Kidney (tissue), 11 donors: Measurements from ENCODE around the gene EIF3CL. TPM values are rescaled to one million over a fixed set of nuclear protein-coding genes. Genes with fewer than 3 reads are reported as not detected.
"Not testable (repeated sequence)": the region's sequence is repeated elsewhere in the genome, so short reads cannot be mapped to it uniquely, and the experiment has no call there.

Experiments
- DNase-seq, 5 donors: peaks; one replicate each; pipeline ENCODE4 v3.0.0-alpha.2; 2013 to 2020
- FAIRE-seq: peaks from 2 replicates; lab custom pipeline; 2012; peaks lifted over from hg19 to GRCh38; lab: Jason Lieb, UNC
- H3K27ac ChIP-seq, 2 donors: one replicate each; pipeline ENCODE4 v1.7.0; 2013; ENCODE audit warnings: low read depth in 2 of 2, low read length in 2 of 2, inconsistent platforms in 1 of 2
- H3K27me3 ChIP-seq: one replicate; pipeline ENCODE4 v1.7.1; 2013; ENCODE audit warnings: low read length, inconsistent platforms; ENCODE audit not compliant: control insufficient read depth, insufficient read depth
- H3K36me3 ChIP-seq, 3 donors: one replicate each; pipeline versions ENCODE4 v1.7.0 to v1.7.1; 2013; ENCODE audit warnings: low read length in 3 of 3, control low read depth in 1 of 3, inconsistent platforms in 1 of 3; ENCODE audit not compliant: insufficient read depth in 3 of 3, control insufficient read depth in 2 of 3
- H3K4me1 ChIP-seq, 3 donors: one replicate each; pipeline versions ENCODE4 v1.7.0 to v1.7.1; 2013; ENCODE audit warnings: low read length in 3 of 3, inconsistent platforms in 1 of 3, low read depth in 1 of 3; ENCODE audit not compliant: control insufficient read depth in 2 of 3, insufficient read depth in 2 of 3
- H3K4me3 ChIP-seq, 3 donors: one replicate each; pipeline versions ENCODE4 v1.7.0 to v1.8.1; 2013; ENCODE audit warnings: low read length in 3 of 3, control low read depth in 1 of 3, inconsistent platforms in 1 of 3
- H3K9ac ChIP-seq, 3 donors: one replicate each; pipeline versions ENCODE4 v1.7.0 to v1.7.1; 2013; ENCODE audit warnings: low read length in 3 of 3, control low read depth in 1 of 3, inconsistent platforms in 1 of 3
- H3K9me3 ChIP-seq, 3 donors: one replicate each; pipeline versions ENCODE4 v1.7.0 to v1.7.1; 2013; ENCODE audit warnings: low read length in 3 of 3, control low read depth in 1 of 3, inconsistent platforms in 1 of 3; ENCODE audit not compliant: control insufficient read depth in 2 of 3, insufficient read depth in 1 of 3
- intact Hi-C: fragments of 100-400 bp; cut with DNase I; formaldehyde crosslinking; loops from one replicate; pipeline ENCODE4 v1.11.1; 2022
- microRNA-seq: library from miRNA; unstranded; fragments of <30 nt; microRNA quantifications from one replicate; pipeline ENCODE4 v1.2.0, GENCODE V29; 2020
- polyA plus RNA-seq: library from polyadenylated mRNA; stranded (reverse); fragments of 350-450 nt; fragmentation: Illumina TruSeq; extraction: RNeasy Lipid Tissue Mini Kit (QIAGEN cat#74804); gene quantifications from one replicate; pipeline ENCODE4 v1.2.3, GENCODE V29; 2014; ENCODE audit warnings: low read depth, low replicate concordance; ENCODE audit not compliant: insufficient read depth
- total RNA-seq: library from RNA; stranded (reverse); fragmentation: NEBNext Ultra II Directional; extraction: Animal tissue kit (Norgen Biotek cat#: 25700); gene quantifications from one replicate; pipeline ENCODE4 v1.2.1, GENCODE V29; 2021
- donor health status: control.
- donor health status: control.
- donor health status: DM: yes; HTN: yes; CAD: no.
- donor health status: Normal renal cell carcinoma (clear cell type).

Gene EIF3CL
- total and polyA plus RNA-seq, 2 donors from 2014 or later, result 26.7 to 61.0 TPM

DNA sequence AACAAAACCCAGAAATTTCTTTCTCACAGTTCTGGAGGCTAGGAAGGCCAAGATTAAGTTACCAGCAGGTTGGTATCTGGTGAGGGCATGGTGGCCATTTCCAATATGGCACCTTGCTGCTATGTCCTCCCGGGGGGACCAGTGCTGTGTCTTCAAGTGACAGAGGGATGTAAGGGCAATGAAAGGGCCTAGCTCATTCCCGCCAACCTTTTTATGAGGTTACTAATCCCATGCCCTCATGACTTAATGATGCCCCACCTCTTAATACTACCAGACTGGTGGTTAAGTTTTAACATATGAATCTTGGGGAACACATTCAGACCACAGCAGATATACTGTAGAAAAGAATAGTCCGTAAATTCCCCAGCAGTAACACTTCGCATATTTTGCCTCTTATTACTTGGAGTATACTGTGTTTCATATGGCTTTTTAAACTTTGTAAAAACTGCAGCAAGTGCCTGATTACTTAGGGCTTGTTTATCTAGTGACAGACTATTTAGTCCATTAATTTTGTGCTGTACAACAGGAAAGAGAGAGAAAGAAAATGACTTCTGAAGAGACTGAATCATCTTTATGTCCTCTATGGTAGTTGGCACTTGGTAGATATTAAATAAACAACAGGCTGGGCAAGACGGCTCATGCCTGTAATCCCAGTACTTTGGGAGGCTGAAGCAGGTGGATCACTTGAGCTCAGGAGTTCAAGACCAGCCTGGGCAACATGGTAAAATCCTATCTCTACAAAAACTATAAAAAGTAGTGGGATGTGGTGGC is 66.5 kb downstream of the EIF3CL start:
- H3K9ac ChIP-seq, H3K27ac ChIP-seq, H3K27me3 ChIP-seq, H3K4me3 ChIP-seq, H3K9me3 ChIP-seq, DNase-seq, H3K36me3 ChIP-seq, FAIRE-seq, H3K4me1 ChIP-seq, intact Hi-C loops: not testable (repeated sequence)

DNA sequence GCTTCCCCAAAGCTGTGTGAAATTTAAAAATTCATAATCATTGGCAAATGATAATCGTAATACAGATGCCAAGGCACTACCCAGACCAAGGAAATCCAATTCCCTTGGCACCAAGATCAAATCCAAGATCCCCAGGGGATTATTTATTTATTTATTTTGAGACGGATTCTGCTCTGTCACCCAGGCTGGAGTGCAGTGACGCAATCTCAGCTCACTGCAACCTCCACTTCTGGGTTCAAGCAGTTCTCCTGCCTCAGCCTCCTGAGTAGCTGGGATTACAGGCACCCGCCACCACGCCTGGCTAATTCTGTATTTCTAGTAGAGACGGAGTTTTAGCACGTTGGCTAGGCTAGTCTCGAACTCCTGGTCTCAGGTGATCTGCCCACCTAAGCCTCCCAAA is 68.0 kb downstream of the EIF3CL start:
- H3K9me3 ChIP-seq, intact Hi-C loops, H3K4me1 ChIP-seq, H3K36me3 ChIP-seq, H3K27ac ChIP-seq, H3K27me3 ChIP-seq, DNase-seq, FAIRE-seq, H3K9ac ChIP-seq, H3K4me3 ChIP-seq: not testable (repeated sequence)

DNA sequence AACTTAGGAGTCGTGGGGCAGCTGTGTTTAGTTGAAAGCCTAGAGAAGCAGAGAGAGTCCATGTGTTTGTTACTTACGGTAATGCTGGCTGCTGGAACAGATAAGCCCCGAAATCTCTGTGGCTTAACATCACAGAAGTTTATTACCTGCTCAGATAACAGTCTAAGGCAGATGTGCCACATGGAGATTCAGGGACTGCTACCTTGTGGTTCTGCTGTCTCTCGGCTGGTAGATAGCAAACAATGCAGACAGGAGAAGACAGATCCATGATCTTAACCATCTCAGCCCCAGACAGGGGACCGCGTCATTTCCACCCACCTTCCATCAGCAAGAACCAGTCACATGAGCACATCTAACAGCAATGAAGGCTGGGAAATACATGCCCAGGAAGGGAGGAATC is 71.0 kb downstream of the EIF3CL start:
- H3K4me3 ChIP-seq, H3K27me3 ChIP-seq, H3K9ac ChIP-seq, H3K9me3 ChIP-seq, H3K27ac ChIP-seq, H3K36me3 ChIP-seq, FAIRE-seq, intact Hi-C loops, H3K4me1 ChIP-seq, DNase-seq: not testable (repeated sequence)

DNA sequence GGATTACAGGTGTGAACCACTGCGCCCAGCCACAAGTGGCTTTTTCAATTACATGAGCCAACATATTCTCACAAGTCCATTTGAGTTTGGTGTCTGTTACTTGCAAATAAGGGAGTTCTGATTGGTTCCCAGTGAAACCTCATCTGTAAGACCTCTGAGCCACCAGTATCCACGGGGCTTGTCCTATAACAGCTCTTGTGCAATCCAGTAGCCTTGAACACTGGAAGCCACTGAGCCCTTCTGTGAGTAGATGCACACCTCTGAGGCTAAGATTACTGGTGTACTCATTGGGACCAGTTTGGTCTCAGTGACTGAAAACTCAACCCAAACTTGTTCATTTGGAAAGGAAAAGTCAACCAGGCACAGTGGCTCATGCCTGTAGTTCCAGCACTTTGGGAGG is 72.7 kb downstream of the EIF3CL start:
- intact Hi-C loops, H3K9me3 ChIP-seq, H3K4me1 ChIP-seq, H3K4me3 ChIP-seq, H3K9ac ChIP-seq, H3K27me3 ChIP-seq, H3K36me3 ChIP-seq, FAIRE-seq, H3K27ac ChIP-seq: not testable (repeated sequence)
- DNase-seq, result peak in 1 of 5 donors; percentile 12

DNA sequence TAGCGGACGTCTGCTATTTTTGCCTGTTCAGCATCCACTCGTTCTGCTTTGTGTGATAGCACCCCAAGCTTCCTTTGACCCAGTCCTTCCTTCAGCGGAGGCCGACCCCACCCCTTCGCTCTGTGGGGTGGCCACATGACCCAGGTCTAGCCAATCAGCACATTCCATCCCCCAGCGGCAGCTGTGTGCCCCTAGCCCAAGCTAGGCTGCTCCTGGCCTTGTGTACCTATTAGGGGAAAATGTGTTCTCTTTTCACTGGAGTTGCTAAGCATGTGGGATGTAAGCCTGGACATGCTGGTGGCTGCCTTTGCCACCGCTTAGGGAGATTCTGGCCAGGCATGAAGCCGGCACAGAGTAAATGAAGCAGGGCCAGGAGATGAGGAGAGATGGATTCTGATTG is 73.4 kb downstream of the EIF3CL start:
- H3K4me1 ChIP-seq, H3K9me3 ChIP-seq, intact Hi-C loops, H3K4me3 ChIP-seq, H3K36me3 ChIP-seq, H3K27me3 ChIP-seq, FAIRE-seq, H3K27ac ChIP-seq, H3K9ac ChIP-seq: not testable (repeated sequence)
- DNase-seq, result peak in 1 of 5 donors; percentile 17

Small RNA genes within 50 kb of the gene (microRNA-seq; reads per million reads assigned to microRNA genes)
- gene MIR6862-1, result not detected

Other genes starting within 250 kb of the EIF3CL start
- gene XPO6, start 191.9 kb downstream of the EIF3CL start, total RNA-seq, result 98.8 TPM
- gene XPO6, start 191.9 kb downstream of the EIF3CL start, polyA plus RNA-seq, result 57.2 TPM
- gene SBK1, start 111.3 kb downstream of the EIF3CL start, total RNA-seq, result 2.5 TPM
- 1.4 TPM for gene SBK1, start 111.3 kb downstream of the EIF3CL start, polyA plus RNA-seq
- 2.4 TPM for gene NPIPB6, start 40.3 kb downstream of the EIF3CL start, total RNA-seq
- gene NPIPB6, start 40.3 kb downstream of the EIF3CL start, polyA plus RNA-seq, result not detected
- not detected for gene NPIPB7, start 68.5 kb upstream of the EIF3CL start, total RNA-seq
- not detected for gene NPIPB7, start 68.5 kb upstream of the EIF3CL start, polyA plus RNA-seq
- 35.0 TPM for gene CLN3, start 88.2 kb upstream of the EIF3CL start, total RNA-seq
- gene CLN3, start 88.2 kb upstream of the EIF3CL start, polyA plus RNA-seq, result 54.1 TPM
- gene APOBR, start 90.8 kb upstream of the EIF3CL start, total RNA-seq, result 3.2 TPM
- gene APOBR, start 90.8 kb upstream of the EIF3CL start, polyA plus RNA-seq, result 0.45 TPM
- gene IL27, start 103.0 kb upstream of the EIF3CL start, total RNA-seq, result 0.31 TPM
- gene IL27, start 103.0 kb upstream of the EIF3CL start, polyA plus RNA-seq, result not detected
- gene NUPR1, start 135.1 kb upstream of the EIF3CL start, total RNA-seq, result 64.7 TPM
- 125 TPM for gene NUPR1, start 135.1 kb upstream of the EIF3CL start, polyA plus RNA-seq
- gene SGF29, start 150.1 kb upstream of the EIF3CL start, total RNA-seq, result 28.5 TPM
- 20.6 TPM for gene SGF29, start 150.1 kb upstream of the EIF3CL start, polyA plus RNA-seq
- 1.1 TPM for gene SULT1A2, start 193.2 kb upstream of the EIF3CL start, total RNA-seq
- 13.3 TPM for gene SULT1A2, start 193.2 kb upstream of the EIF3CL start, polyA plus RNA-seq
- gene SULT1A1, start 206.2 kb upstream of the EIF3CL start, total RNA-seq, result 20.7 TPM
- gene SULT1A1, start 206.2 kb upstream of the EIF3CL start, polyA plus RNA-seq, result 50.2 TPM
- gene NPIPB8, start 234.2 kb upstream of the EIF3CL start, total RNA-seq, result 2.0 TPM
- not detected for gene NPIPB8, start 234.2 kb upstream of the EIF3CL start, polyA plus RNA-seq